Stimulated activated CD4-positive, alpha-beta T cell treated with anti-CD3 and anti-CD28 coated beads, Interleukin-2, amount 100 ng/mL, for 24 hours (primary cell): Measurements from ENCODE around the gene SPATA32.

ENCODE experiments used
- DNase-seq, 2 donors: peaks; one replicate each; pipeline ENCODE4 v3.0.0-alpha.2; 2020

The SPATA32 gene

GRCh38 chr17:45227926-45228762, 33.8 kb downstream of the SPATA32 start:
- DNase-seq, result peak in 1 of 2 donors; percentile 48

- DNase-seq, result no peak
These were observed 34.6 kb downstream of the SPATA32 start for GRCh38 chr17:45227101-45227925.

GRCh38 chr17:45226576-45226975, 35.3 kb downstream of the SPATA32 start:
- no peak for DNase-seq

GRCh38 chr17:45225964-45226530, 35.8 kb downstream of the SPATA32 start:
- DNase-seq, result peak; percentile 95 to 96

- peak in 1 of 2 donors; percentile 63 for DNase-seq
These were observed 36.7 kb downstream of the SPATA32 start for GRCh38 chr17:45225051-45225700.

- DNase-seq, result peak in 1 of 2 donors; percentile 44
These were observed 37.2 kb downstream of the SPATA32 start for GRCh38 chr17:45224671-45225050.

- DNase-seq, result peak; percentile 68 to 70
These were observed 38.1 kb downstream of the SPATA32 start for GRCh38 chr17:45223539-45224528.

- DNase-seq, result no peak
These were observed 38.8 kb downstream of the SPATA32 start for GRCh38 chr17:45222996-45223538.

- peak in 1 of 2 donors; percentile 79 for DNase-seq
These were observed 39.5 kb downstream of the SPATA32 start for GRCh38 chr17:45222289-45222995.

- no peak for DNase-seq
These were observed 39.9 kb downstream of the SPATA32 start for GRCh38 chr17:45222014-45222288.

GRCh38 chr17:45221081-45222013, 40.5 kb downstream of the SPATA32 start, which contains the start of gene FMNL1:
Gene FMNL1 (plus strand): TSS chr17:45221885. CDS start chr17:45222125, 240 bp downstream.
- DNase-seq, result peak; percentile 61 to 73

GRCh38 chr17:45220079-45220478, 41.8 kb downstream of the SPATA32 start:
- no peak for DNase-seq

- peak; percentile 93 for DNase-seq
These were observed 42.8 kb downstream of the SPATA32 start for GRCh38 chr17:45218895-45219661.
